Hematopoietic multipotent progenitor cell treated with erythropoietin and hydrocortisone succinate and interleukin-3 and kit ligand, for 15 days (in vitro differentiated cells): Measurements from ENCODE around the gene CYB5B.

Experiments used
- DNase-seq: peaks from one replicate; pipeline ENCODE4 v3.0.0-alpha.2; 2015; ENCODE audit warnings: low spot score

CYB5B gene, protein sequence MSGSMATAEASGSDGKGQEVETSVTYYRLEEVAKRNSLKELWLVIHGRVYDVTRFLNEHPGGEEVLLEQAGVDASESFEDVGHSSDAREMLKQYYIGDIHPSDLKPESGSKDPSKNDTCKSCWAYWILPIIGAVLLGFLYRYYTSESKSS

DNA sequence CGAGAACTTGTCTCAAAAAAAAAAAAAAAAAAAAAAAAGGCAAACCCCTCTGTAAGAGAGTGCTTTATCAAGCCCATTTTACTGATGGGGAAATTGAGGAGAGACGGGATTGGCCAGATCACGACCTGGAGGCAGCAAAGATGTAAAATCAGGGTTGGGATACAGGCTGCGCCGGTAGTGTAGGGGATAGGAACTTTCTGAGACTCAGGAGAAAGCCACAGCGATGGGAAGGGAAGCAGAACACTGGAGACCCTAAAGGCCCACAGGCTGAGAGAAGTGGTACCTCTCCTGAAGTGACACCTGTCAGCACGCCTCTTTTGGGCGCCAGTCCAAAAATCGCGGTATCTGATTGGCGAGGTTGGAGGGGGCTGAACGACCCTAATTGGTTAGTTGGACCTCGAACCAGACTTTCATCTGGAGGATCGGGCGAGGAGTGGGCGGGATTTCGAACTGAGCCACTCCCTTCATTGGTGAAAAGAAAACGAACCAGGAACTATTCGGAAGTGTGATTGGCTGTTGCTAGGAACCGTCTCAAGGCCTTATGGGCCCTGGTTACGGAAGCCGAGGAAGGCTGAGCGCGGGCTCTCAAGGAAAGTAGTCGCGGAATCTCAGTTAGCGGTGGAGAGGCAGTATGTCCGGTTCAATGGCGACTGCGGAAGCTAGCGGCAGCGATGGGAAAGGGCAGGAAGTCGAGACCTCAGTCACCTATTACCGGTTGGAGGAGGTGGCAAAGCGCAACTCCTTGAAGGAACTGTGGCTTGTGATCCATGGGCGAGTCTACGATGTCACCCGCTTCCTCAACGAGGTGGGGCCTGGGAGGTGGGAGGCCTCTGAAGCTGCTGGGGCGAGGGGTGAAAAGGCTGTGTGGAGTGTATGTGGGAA lies at the start of gene CYB5B:
CYB5B (plus strand) TSS at position 567 of the 882 bp plus-strand sequence; CDS start at position 632, 65 bp downstream.
- DNase-seq: peak; percentile 92

DNA sequence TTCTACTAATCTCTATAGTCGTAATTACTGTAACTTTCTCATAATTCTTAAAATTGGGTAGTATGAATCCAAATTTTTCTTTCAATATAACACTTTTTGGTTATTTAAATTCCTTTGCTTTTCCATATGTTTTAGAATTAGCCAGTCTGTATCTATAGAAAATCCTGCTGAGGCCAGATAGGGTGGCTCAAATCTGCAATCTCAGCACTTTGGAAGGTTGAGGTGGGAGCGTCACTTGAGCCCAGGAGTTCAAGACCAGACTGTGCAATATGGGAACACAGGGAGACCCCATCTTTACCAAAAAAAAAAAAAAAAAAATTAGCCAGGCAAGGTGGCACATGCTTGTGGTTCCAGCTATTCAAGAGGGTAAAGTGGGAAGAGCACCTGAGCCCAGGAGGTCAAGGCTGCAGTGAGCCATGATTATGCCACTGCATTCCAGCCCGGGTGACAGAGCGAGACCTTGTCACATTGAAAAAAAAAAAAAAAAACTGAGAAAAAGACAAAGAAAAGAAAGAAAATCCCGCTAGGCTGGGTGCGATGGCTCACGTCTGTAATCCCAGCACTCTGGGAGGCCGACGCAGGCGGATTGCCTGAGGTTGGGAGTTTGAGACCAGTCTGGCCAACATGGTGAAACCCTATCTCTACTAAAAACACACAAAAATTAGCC lies 47.9 kb upstream of the CYB5B start:
- no peak for DNase-seq

DNA sequence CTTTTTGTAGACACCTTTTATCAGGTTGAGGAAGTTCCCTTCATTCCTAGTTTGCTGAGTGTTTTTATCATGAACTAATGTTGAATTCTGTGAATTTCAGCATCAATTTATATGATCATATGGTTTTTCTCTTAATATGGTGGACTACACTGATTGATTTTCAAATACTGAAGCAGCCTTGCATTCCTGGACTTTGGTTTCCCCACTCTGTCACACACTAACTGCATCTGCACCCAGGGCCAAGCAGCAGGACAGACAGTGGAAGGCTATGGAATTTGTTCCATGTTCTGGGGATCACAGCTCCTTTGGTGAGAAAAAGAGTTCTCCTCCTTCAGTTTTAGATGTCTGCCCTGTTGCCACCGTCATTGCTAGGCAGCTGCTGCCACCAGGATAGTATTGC lies 46.4 kb upstream of the CYB5B start:
- DNase-seq: no peak

DNA sequence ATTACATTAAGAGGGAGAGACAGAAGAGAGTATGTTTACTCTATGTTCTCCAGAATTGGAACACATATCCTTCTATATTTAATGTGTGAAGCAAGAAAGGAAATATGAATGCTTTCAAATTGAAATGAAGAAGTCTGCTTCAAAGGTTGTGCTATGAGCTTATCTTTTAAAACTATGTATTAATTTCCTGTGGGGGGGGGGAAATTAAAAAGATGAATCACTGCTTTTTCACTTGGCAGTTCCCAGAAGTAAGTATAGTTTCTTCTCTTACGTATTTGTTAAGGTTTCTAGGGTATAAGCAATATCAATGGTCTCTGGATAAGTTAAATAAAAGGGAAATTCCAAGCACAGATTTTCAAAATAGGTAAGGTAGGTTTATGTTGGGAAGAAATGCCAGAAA lies 45.7 kb upstream of the CYB5B start:
- DNase-seq: no peak

DNA sequence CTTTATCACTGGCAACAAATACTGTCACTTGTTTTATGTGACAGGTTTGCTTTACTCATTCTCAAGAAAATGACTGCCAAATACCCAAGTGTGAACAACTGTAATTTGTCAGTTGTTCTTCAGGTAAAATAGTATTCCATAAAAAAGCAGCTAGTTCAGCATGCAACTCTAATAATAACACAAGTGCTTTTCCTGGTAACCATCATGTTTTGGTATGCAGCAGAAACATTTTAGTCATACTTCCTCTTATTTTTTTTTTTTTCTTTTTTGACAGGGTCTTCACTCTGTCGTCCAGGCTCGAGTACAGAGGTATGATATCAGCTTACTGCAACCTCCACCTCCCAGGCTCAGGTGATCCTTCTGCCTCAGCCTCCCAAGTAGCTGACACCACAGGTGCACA lies 43.2 kb upstream of the CYB5B start:
- DNase-seq: no peak

DNA sequence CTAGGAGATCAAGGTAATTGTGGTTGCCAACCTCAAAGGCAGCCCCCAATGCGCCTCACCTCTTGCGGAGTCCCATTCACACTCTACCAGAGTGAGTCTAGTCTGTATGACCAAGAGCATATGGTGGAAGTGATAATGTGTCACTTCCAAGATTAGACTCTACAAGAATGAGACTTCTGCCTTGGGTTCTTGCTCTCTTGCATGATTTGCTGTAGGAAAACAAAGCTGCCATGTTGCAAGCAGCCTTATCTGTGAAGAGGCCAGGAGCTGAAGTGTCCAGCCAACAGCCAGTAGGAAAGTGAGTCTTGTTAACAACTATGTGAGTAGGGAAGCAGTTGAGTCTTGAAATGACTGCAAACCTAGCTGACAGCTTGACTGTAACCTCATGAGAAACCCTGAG lies 42.0 kb upstream of the CYB5B start:
- DNase-seq: no peak

DNA sequence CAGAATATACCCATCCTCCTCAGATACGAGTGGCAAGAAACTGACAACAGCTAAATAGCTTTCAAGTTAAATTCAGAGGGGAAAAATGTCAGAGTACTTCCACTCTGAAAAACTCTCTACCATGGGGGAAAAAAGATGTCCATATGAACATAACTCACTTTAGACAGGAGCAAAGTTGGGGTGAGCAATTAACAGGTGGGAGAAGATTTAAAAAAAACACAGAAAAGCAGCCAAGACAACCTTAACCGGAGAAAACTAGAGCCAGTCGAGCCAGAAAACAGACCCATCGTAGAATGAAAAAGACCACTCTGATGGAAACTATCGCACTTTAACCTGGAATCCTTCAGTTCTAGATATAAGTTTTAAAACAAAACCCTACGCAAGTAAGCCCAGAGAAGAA lies 39.4 kb upstream of the CYB5B start:
- no peak for DNase-seq

DNA sequence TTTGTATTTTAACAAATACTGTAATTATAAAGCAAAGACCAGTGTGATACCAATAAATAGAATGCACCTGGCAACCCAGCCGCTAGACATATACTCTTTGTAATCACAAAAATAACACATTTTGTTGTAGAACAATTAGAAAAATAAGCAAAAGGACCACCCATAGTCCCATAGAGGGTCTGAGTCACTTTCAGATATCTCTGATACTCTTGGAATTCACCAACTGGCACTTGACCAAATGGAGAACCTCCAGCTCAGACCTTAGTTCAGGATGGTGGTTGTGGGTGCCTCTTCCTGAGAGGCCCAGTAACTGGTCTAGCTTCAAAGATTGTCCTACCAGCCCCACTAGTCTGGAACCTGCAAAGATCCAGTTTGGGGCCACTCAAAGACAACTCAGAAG lies 37.8 kb upstream of the CYB5B start:
- no peak for DNase-seq

DNA sequence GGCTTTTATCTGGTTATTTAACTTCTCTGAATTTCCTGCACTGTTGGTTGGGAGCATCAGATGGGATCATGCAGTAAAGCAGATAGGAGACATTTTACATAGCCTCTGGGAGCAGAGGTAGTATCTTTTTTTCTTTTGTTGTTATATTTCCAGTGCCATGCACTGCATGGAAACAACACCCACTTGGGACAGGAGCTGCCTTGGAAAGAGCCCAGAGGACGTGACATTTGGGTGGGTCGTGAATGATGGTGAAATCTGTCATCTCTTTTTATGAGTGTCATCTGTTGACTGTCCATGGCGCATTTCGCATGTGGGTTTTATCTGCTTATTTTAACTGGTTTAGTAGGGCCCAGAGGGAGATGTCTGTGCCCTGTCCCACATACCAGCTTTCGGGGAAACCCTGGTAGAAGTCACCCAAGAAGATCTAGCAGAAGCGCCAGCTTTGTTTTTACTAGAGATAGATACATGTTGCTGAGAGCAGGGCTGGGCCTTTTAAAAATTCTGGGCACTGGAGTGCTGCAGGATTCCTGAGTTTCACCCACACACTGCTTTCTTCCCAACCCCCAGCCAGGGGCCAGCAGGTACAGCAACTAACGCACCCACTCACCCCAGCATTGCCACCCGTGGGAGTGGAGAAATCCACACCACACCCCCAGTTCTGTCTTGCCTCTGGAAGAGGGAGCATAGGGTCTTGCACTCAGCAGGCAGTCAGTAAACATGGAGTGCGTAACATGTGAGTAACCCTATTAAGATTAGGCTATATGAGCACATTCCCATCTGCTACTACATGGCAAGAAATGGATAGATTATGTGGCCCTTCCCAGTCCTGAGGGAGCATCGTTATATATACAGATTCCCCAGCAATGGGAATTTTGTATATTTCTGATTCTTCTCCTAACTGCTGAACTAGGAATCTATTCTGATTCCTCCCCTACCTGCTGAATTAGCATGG lies 30.2 kb upstream of the CYB5B start:
- no peak for DNase-seq

DNA sequence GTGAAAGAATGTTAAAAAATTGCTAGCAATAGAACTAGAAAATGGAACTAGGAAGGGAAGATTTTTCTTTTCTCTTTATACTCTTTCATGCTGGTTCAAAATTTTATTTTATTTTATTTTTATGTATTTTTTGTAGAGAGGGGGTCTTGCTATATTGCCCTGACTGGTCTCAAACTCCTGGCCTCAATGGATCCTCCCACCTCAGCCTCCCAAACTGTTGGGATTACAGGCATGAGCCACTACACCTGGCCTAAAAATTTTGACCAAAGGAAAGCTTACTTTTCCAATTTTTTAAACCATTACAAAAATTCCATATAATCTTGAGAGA lies 28.6 kb upstream of the CYB5B start:
- no peak for DNase-seq

DNA sequence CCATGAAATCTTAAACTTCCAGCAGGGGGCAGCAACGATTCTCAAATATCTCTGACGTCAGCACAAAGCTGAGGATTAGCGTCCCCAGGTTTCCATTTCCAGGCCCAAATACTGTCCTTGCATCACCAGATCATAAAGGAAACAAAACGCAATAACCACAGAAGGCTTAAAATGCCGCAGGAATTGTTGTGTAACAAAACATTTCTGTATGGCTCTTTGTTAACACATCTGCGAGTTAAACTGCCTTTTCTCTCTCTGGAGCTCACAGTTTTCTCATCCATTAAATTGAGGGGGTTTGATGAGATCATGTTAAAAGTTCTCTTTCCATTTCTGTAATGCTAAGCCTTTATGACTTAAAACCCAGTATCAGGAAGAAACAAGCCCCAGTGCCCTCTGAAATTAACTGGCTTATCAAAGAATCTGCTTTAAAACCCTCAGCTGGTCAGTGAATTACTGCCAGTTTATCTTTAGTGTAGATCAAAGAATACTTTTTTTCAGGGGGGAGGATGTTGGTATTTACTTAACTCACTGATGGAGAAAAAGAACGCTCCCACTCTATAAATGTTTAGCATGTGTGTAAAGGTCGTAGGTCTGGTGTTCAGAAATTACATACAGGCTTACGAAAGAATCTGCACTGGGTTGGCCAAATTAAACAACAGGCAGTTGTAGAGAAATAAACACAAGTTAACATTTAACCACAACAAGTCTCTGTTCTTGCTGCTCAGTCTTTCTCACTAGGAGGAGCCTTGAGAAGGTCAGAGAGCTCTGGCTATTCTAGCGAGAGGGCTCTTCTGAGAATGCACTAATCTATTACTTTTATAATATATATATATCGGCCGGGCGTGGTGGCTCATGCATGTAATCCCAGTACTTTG lies 28.0 kb upstream of the CYB5B start:
- peak; percentile 87 for DNase-seq

DNA sequence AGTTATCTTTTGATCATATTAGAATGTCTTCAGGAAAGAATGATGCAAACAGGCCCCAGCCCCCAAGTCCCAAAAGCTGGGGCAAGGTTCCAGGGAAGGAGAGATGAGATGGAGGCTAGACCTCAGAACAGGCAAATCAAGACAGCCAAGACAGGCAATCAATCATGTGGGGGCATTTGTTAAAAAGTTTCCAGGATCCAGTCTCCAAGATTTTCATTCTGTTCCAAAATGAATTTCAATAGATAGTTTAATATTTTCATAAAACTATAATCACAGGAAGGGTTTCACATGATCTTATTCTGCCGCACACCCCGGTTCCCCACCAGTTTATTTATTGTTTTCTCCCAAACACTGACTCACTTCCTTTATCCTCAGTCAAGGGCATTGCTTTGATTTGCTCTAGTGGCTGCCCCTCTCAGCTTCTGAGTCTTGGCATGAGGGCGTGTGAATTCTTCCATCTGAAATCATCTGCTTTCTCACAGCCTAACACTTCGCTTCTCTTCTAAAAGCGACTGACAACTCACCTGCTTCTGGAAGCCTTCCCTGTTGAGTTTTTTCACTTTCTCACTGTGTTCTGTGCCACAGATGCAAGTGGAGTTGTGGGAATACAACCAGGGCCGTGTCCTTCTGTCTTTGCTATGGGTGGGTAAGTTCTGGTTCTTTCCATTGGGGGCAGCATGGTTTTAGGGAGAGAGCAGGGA lies 26.4 kb upstream of the CYB5B start:
- DNase-seq: no peak

DNA sequence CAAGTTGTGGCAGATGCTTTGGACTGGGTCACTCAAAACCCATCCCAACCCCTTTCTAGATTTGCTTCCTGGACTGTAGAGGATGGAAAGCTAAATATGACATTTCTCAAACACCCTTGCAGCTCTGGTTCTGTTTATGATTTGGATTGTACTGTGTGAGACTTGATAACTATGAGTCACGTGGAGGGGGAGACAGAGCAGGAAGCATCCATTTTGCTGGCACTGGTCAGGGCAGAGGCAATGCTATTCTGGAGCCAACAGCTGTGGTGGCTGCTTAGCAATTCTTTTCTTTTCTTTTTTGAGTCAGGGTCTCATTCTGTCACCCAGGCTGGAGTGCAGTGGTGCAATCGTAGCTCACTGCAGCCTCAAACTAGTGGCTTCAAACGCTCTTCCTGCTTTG lies 25.1 kb upstream of the CYB5B start:
- no peak for DNase-seq

DNA sequence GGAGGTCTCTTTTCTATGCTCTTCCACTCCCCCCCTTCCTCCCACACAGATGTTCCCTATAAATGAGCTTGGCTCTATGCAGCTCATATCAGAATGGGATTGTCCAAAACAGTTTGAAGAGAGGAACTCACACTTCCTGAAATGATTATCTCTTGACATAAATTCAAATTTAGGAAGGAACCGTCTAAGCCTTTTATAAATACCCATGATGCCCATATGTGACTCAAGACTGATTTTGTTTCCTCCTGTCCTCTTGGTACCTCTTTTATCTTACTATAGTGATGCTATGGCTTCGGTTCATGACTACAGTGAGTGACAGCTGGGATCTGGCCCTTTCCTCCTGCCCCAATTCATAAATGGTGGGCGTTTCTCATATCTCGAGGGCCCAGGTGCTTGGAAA lies 22.0 kb upstream of the CYB5B start:
- DNase-seq: no peak

DNA sequence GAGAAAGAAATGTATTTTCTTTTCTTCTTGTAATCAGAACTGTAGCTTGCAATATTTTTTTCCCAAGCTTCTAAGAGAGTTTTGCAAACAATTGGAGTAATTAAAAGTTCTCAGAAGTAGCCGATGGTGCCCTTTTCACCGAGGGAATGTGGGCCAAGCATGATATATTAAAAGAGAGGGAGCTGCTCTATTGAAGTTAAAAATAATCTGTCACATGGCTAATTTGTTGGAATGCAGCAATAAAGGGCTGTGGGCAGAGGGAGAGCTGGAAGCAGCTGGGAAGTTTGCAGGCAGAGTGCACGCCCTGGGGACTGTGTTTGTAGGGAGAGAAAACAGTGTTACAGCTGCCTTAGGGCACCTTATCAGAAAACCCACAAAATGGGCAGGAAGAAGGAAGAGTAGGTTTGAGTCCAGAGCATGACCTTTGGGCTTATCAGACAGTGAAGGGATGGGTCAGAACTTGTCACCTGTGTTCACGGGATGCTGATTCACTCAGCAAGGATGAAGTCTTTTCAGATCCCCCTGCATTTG lies 20.1 kb upstream of the CYB5B start:
- no peak for DNase-seq

DNA sequence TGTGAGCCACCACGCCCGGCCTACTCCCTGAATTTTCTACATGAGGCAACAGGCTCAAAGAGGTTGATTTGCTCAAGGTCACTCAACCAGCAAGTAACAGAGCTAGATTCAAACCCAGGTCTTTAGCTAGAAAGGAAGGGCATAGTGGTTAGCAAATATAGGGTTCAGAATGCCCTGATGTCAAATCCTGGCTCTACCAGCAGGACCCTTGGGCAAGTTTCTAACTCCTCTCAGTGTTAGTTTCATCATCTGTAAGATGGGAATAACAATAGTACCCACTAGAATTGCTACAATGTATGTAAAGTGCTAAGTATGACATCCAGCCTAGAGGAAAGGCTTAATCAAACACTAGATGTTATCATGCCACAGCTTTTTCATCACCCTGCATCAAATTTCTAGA lies 19.1 kb upstream of the CYB5B start:
- DNase-seq: no peak

DNA sequence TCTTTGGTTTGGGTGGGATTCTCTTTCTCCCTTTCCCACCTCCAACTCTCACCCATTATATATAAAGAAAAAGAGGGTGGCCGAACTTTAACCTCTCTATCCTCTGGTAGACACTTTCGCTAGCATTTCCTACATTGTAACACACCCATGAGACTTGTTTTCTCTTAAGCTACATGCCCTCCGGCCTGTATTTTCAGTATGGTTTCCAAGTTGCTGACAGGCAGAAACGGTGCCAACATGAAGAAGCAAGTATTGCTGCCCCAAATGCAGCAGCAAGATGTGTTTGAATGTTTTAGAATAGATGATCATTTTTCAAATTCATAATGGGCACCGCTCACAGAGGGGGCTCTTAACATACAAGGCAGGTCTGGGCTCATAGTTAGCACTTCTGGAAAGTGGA lies 18.7 kb upstream of the CYB5B start:
- DNase-seq: no peak

DNA sequence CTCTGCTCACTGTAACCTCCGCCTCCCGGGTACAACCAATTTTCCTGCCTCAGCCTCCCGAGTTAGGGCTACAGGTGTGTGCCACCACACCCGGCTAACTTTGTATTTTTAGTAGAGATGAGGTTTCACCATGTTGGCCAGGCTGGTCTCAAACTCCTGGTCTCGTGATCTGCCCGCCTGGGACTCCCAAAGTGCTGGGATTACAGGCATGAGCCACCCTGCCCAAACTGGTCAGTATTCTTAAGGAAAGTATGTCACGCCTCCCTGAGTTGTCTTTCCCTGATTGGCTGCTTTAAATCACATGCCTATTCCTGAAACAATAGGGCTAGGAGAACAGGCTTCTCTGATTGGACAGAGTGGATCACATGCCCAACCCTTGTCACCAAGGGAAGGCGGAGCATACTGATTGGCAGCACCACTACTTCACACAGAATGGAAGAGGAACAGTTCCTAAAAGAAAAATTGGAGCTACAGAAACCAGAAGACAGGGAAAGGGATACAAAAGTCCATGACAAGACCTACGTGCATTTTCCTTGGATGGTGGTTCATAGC lies 17.6 kb upstream of the CYB5B start:
- no peak for DNase-seq

DNA sequence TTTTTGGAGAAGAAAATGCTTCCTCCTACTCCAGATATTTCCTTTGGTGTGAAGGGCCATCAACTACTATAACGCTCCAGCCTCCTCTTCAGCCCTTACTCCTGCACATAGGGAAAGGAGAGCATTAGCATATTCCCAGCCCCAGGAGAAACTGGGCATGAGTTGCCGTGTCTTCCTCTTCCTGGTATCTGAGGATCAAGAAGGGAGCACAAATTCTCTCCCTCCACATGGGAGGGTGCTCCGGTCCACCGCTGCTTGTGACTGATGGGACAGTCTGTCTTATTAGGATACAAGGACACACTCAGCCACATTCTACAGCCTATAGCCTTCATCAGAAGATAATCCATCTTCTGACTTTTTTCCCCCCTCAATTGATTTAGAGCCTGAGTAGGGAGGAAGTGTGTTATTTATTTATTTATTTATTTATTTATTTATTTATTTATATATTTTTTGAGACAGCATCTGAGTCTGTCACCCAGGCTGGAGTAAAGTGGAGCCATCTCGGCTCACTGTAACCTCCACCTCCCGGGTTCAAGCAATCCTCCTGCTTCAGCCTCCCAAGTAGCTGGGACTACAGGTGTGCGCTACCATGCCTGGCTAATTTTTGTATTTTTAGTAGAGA lies 16.6 kb upstream of the CYB5B start:
- no peak for DNase-seq

DNA sequence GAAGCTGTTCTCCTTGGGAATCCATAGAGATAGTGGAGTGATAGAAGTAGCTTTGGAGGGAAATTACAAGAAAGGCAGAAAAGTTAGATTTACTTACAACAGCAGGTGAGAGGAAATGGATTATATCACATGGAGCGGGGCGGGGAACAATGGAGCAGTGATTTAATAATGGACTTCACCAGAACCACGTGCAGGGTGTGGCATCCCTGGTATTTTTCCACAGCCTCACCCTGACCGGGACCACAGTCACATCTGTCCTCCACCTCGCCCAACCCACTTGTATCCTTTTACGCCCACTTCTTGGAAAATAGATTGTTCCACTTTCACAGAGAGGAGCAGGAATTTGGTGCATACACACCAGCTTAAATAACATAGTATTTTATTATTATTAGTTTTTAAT lies 15.9 kb upstream of the CYB5B start:
- no peak for DNase-seq
